Thymus (tissue), 14 donors: ENCODE results near the gene RAET1L. TPM values are rescaled to one million over a fixed set of nuclear protein-coding genes. Genes with fewer than 3 reads are reported as not detected.
"Not testable (repeated sequence)": the region's sequence is repeated elsewhere in the genome, so short reads cannot be mapped to it uniquely, and the experiment has no call there.

Source experiments
- DNase-seq, 9 donors: peaks; one replicate each; pipeline ENCODE4 v3.0.0-alpha.2; 2013; ENCODE audit warnings: low spot score in 9 of 9, low read depth in 6 of 9, missing footprints in 1 of 9
- H3K27ac ChIP-seq, 2 donors: one replicate each; pipeline ENCODE4 v1.5.1; 2013; ENCODE audit warnings: control low read depth in 1 of 2, low read depth in 1 of 2, low read length in 1 of 2, mild to moderate bottlenecking in 1 of 2, moderate library complexity in 1 of 2
- H3K27me3 ChIP-seq, 2 donors: one replicate each; pipeline ENCODE4 v1.5.1; 2013; ENCODE audit warnings: low read length in 1 of 2; ENCODE audit not compliant: control insufficient read depth in 2 of 2, insufficient read depth in 1 of 2
- H3K36me3 ChIP-seq, 2 donors: one replicate each; pipeline ENCODE4 v1.5.1; 2013; ENCODE audit warnings: low read length in 1 of 2, mild to moderate bottlenecking in 1 of 2, moderate library complexity in 1 of 2; ENCODE audit not compliant: control insufficient read depth in 2 of 2, insufficient read depth in 2 of 2
- H3K4me1 ChIP-seq, 2 donors: one replicate each; pipeline ENCODE4 v1.5.1; 2013; ENCODE audit warnings: low read length in 2 of 2; ENCODE audit not compliant: control insufficient read depth in 2 of 2, insufficient read depth in 2 of 2
- H3K4me3 ChIP-seq, 2 donors: one replicate each; pipeline ENCODE4 v1.5.1; 2013; ENCODE audit warnings: low read length in 2 of 2, control low read depth in 1 of 2, mild to moderate bottlenecking in 1 of 2
- H3K9me3 ChIP-seq, 2 donors: one replicate each; pipeline ENCODE4 v1.5.1; 2013; ENCODE audit warnings: low read length in 1 of 2, mild to moderate bottlenecking in 1 of 2; ENCODE audit not compliant: control insufficient read depth in 2 of 2, insufficient read depth in 1 of 2
- WGBS: extraction: QIAGEN DNeasy Blood & Tissue Kit; methylation state at CpG from one replicate; pipeline ENCODE4 v1.1.7; 2013; 5-methylcytosine and 5-hydroxymethylcytosine counted together
- long read RNA-seq, 10 donors: transcript quantifications; one replicate each; lab custom pipeline, GENCODE V29; 2026
- polyA plus RNA-seq: library from polyadenylated mRNA; stranded (reverse); fragments of 200-250 nt; gene quantifications from one replicate; pipeline ENCODE4 v1.2.3, GENCODE V29; 2013
- total RNA-seq: library from RNA; stranded (reverse); fragments of 120-200 nt; gene quantifications from one replicate; pipeline ENCODE4 v1.2.4, GENCODE V29; 2013
- donor health status: healthy.

Gene RAET1L, protein sequence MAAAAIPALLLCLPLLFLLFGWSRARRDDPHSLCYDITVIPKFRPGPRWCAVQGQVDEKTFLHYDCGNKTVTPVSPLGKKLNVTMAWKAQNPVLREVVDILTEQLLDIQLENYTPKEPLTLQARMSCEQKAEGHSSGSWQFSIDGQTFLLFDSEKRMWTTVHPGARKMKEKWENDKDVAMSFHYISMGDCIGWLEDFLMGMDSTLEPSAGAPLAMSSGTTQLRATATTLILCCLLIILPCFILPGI
- total RNA-seq (0.28 TPM), polyA plus RNA-seq (3.1 TPM)
- long read RNA-seq, donor 1: 0 reads
- long read RNA-seq, donor 2: 0 reads
- long read RNA-seq, donor 3: 0 reads
- long read RNA-seq, donor 4: 0 reads
- long read RNA-seq, donor 5: 0 reads
- long read RNA-seq, donor 6: 0 reads
- long read RNA-seq, donor 7, partial matches to known transcripts: 0 of 1 reads
- long read RNA-seq, donor 7, other reads (novel, unspliced or antisense): 0 of 1 reads
- long read RNA-seq, donor 8: 0 reads
- long read RNA-seq, donor 9: 0 reads
- long read RNA-seq, donor 10: 0 reads

DNA sequence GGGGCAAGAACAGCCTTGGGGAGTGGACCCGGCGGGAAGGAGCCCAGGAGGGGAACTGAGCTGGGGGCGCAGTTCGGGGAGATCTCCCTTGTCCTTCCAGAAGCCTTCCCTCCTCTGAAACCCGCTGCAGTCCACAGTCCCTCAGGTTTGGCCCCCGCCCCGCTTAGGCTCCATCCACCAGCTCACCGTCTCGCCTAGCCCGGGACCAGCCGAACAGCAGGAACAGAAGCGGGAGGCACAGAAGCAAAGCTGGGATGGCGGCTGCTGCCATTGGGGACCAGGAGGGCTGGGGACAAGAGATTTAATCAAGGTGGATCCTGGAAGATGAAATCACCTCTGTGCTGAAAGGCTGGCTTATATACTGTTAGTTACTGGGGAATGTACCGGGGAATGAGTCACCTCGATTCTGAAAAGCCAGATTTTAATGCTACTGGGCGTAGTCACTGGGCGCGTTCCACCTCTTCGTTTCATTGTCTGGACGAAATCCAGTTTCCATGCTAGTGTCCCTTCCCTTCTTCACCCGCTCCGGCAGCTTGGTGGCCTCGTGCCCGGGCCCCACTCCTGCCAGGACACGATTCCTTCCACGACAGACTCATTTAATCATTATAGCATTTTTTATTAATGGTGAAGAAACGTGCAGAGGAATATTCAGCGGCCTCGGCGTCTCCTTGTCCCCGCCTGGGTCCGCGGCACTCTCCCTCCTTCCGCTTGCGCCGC lies at the start of gene RAET1L:
Gene RAET1L (minus strand): TSS at position 332 of the 717 bp plus-strand sequence. CDS start 61 bp downstream, at position 271.
- DNase-seq: no peak

DNA sequence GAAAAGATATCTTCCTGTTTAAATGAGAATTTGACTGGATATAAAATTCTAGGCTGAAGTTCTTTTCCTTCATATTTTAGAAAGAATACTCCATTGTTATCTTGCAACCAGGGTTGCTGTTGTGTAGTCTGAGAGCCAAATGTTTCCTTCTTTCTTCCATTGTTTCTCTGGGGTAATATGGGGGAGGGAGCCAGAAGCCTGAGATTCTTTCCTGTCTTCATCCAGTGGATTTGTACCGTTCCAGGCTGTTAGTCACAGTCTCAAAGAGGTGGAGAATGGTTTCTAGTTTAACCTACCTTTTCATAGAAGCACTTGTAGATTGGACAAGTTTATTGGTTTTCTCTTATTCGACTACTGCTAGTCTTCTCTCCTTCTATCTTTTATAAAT lies 49.7 kb upstream of the RAET1L start:
- 97% methylated on average over 2 of the region's 2 CpGs for WGBS

More for the DNA sequence above, at the start of gene RAET1L:
- Histone ChIP-seq H3K9me3 (no peaks in the 10 kb centered on the region), H3K27me3 (peaks cover 28 to 64% of the 10 kb centered on the region in 2 donors), H3K27ac (no peak within 1 kb of the TSS), H3K4me3 (no peak within 1 kb of the TSS), H3K36me3 (no peaks in the 10 kb centered on the region), H3K4me1 (peaks cover 0 to 7% of the 10 kb centered on the region in 2 donors)
- WGBS: 9% methylated on average over 36 of the region's 36 CpGs

DNA sequence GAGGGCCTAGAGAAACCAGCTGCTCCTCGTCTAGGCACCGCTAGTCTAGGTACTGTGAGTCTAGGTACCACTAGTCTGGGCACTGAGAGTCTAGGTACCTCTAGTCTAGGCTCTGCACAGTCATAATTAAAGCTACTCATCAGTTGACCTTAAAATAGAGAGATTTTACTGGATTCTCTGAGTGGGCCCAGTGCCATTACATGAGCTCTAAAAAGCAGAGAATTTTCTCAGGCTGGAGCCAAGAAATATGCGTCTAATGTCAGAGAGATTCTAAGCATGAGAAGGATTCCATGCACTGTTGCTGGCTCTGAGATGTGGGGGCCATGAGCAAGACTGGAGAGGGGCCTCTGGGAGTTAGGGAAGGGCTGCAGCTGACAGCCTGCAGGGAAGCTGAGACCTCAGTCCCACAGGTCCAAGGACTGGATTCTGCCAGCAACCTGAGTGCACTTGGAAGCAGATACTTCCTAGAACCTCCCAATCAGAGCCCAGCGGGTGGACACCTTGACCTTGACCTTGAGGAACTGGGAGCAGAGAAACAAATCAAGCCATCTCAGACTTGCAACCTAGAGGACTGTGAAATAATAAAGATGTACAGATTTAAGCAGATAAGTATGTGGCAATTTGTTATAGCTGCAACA lies 49.2 kb upstream of the RAET1L start:
- 94% methylated on average over 4 of the region's 4 CpGs for WGBS
- H3K9me3 ChIP-seq, DNase-seq, H3K27ac ChIP-seq, H3K36me3 ChIP-seq, H3K4me3 ChIP-seq: not testable (repeated sequence)
- Histone ChIP-seq H3K4me1 (peaks cover 0 to 11% of the 10 kb centered on the region in 2 donors), H3K27me3 (peaks cover 0 to 20% of the 10 kb centered on the region in 2 donors)

More for the DNA sequence above, 49.7 kb upstream of the RAET1L start:
- H3K9me3 ChIP-seq: no peaks in the 10 kb centered on the region
- no peak for DNase-seq
- no peak overlapping the region for H3K27ac ChIP-seq
- H3K36me3 ChIP-seq: no peaks in the 10 kb centered on the region
- no peak overlapping the region for H3K4me3 ChIP-seq
- H3K4me1 ChIP-seq: peaks cover 0 to 7% of the 10 kb centered on the region in 2 donors
- H3K27me3 ChIP-seq: peaks cover 0 to 15% of the 10 kb centered on the region in 2 donors

DNA sequence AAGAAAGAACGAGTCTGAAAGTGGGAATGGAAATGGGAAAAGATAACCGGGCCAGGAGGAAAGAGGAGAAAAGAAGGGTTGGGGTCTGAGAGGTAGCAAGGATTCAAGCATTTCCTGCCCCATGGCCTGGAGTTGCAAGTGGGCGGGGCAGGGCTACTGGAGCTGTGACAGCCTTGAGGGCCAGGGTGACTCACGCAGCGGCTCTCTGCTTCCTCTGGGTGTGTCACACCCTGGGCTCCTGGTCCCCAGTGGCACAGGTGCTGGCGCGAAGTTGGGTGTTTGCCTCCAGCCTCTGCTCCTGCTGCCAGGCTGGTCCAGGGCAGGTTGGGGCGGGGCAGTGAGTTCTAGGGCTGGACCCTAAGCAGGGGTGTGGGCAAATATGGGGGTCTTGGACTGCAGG lies 46.9 kb upstream of the RAET1L start:
- H3K4me3 ChIP-seq: no peak overlapping the region
- no peaks in the 10 kb centered on the region for H3K9me3 ChIP-seq
- DNase-seq: no peak
- peaks cover 0 to 22% of the 10 kb centered on the region in 2 donors for H3K4me1 ChIP-seq
- no peak overlapping the region for H3K27ac ChIP-seq
- H3K27me3 ChIP-seq: peaks cover 0 to 42% of the 10 kb centered on the region in 2 donors
- 85% methylated on average over 8 of the region's 8 CpGs for WGBS
- no peaks in the 10 kb centered on the region for H3K36me3 ChIP-seq

DNA sequence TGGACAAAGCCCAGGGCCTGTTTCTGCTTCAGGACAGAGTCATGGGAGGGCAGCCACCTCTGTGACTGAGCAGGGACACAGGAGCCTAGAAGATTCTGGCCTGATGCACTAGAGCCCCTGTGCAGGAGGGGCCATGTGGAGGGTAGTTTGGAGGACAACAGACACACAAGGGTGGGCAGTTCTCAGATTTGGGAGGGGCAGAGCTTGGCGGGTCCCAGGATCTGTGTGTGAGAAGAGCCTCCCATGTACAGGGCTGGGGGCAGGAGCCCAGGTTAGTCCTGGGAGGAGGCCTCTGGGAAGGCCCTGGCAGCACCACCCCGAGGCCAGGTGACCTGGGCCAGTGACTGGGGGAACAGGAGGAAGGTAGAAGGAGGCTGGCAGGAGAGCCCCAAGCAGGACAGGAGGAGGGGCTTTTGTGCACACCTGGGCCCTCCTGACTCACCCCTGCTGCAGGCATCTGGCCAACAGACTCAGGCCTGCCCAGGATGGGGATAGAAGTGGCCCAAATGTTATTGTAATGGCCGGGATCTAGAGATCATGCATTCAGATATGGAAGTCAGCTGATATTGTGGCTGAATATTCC lies 45.0 kb upstream of the RAET1L start:
- H3K36me3 ChIP-seq: no peaks in the 10 kb centered on the region
- H3K9me3 ChIP-seq: no peaks in the 10 kb centered on the region
- no peak overlapping the region for H3K4me3 ChIP-seq
- 96% methylated on average over 3 of the region's 3 CpGs for WGBS
- H3K4me1 ChIP-seq: peaks cover 0 to 16% of the 10 kb centered on the region in 2 donors
- H3K27ac ChIP-seq: no peak overlapping the region
- DNase-seq: no peak
- H3K27me3 ChIP-seq: peaks cover 0 to 43% of the 10 kb centered on the region in 2 donors

DNA sequence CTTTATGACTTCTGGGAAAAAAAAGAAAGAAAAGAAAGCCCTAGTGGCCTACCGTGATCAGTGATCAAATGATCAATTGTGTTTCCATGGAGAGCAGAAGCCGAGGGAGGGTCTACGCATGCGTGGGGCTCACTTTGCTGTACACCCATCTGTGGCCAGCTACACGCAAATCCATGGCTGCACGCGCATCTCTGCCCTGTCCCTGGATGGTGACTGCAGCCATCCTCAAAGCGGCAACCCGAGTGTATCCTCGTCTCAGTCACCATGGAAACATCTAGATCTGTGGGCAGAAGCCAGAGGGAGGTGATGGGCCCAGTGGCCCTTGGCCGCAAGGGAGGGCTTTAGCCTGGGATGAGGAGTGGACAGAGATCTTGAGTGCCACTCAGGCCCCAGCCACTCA lies 44.4 kb upstream of the RAET1L start:
- no peaks in the 10 kb centered on the region for H3K9me3 ChIP-seq
- WGBS: 82% methylated on average over 11 of the region's 11 CpGs
- DNase-seq: no peak
- no peaks in the 10 kb centered on the region for H3K36me3 ChIP-seq
- no peak overlapping the region for H3K4me3 ChIP-seq
- peaks cover 0 to 43% of the 10 kb centered on the region in 2 donors for H3K27me3 ChIP-seq
- peaks cover 0 to 16% of the 10 kb centered on the region in 2 donors for H3K4me1 ChIP-seq
- H3K27ac ChIP-seq: no peak overlapping the region

DNA sequence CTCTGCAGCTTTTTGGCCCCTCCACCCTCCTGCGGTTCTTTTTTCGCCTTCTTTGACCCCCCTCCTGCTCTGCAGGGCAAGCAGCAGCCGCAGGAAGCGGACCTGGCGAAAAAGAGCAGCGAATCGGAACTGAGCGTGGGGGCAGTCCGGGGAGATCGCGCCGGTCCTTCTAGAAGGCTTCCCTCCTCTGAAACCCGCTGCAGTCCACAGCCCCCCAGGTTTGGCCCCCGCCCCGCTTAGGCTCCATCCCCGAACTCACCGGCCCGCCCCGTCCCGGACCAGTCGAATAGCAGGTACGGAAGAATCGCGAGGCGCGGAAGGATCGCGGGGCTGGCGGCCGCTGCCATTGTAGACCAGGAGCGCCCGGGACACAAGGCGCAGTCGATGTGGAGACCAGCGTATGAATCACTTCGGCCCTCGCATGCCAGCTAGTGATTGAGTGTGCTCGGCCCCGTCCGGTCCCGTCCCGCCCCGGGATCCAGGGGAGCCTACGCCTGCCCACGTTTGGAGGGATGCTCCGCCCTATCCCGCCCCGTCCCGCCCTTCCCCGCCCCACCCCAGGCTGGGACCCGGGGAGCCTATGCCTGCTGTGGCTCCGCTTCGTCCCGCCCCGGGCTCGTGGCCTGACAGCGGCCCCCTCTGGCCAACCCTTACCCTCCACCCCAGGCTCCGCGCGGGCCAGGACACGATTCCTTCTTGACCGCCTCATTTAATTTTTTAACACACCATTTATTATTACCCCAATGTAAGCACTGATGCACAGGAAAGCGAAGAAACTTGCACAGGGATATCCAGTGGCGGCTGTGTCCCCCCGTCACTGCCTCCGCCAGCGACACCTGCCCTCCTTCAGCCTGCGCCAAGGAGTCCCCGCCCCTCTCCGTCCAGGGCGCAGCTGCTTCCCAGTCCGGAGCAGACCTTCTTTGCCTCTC lies 43.7 kb upstream of the RAET1L start, which contains the start of gene ULBP3:
Gene ULBP3 (minus strand): TSS at position 402 of the 929 bp plus-strand sequence. CDS start 55 bp downstream, at position 347.
- H3K27me3 ChIP-seq: peaks cover 0 to 40% of the 10 kb centered on the region in 2 donors
- H3K9me3 ChIP-seq: no peaks in the 10 kb centered on the region
- H3K36me3 ChIP-seq: no peaks in the 10 kb centered on the region
- peak in 4 of 9 donors; percentile 29 to 63 (median 43) for DNase-seq
- H3K27ac ChIP-seq: no peak within 1 kb of the TSS
- peak within 1 kb of the TSS; percentile 53 to 65 for H3K4me3 ChIP-seq
- WGBS: 2% methylated on average over 72 of the region's 72 CpGs
- peaks cover 0 to 16% of the 10 kb centered on the region in 2 donors for H3K4me1 ChIP-seq

DNA sequence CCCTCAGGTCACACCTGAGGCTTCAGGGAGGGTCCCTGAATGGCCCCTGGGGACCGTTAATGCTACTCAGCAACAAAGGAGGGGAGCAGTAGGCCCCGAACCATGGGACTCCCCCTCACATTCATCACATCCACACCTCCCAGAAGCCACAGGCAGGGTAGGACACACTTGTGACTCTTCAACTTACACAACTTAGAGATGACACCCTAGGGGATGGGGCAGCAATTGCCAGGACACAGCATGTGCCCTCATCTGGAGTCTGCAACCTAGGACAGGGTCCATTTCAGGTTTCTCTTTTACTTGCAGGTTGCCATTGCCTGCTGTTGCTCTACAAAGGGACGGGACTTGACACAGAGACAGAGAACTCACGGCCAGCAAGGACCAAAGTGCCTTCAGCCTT lies 42.8 kb upstream of the RAET1L start:
- Histone ChIP-seq H3K27ac (no peak overlapping the region), H3K9me3 (no peaks in the 10 kb centered on the region), H3K4me3 (peak overlapping the region; percentile 53 to 65), H3K27me3 (peaks cover 0 to 40% of the 10 kb centered on the region in 2 donors), H3K36me3 (no peaks in the 10 kb centered on the region), H3K4me1 (peaks cover 0 to 16% of the 10 kb centered on the region in 2 donors)
- no peak for DNase-seq
- WGBS: 58% methylated on average over 4 of the region's 4 CpGs
